Activated CD4-positive, alpha-beta memory T cell treated with anti-CD3 and anti-CD28 coated beads for 36 hours (primary cell): ENCODE results near the gene C2CD4D. TPM values are rescaled to one million over a fixed set of nuclear protein-coding genes. Genes with fewer than 3 reads are reported as not detected.

Source experiments
- CTCF ChIA-PET: fragments of 350-600 bp; sonication (Branson Sonifier 250); formaldehyde crosslinking; loops from one replicate; lab custom pipeline; 2021; ENCODE audit warnings: antibody characterized with exemption, inconsistent platforms; lab: Charles Lee
- POLR2A ChIA-PET: fragments of 350-600 bp; sonication (Branson Sonifier 250); formaldehyde crosslinking; loops from one replicate; lab custom pipeline; 2021; ENCODE audit warnings: antibody characterized with exemption; lab: Charles Lee
- DNase-seq: peaks from one replicate; pipeline ENCODE4 v3.0.0-alpha.2; 2020
- H3K27ac Mint-ChIP-seq: one replicate; pipeline ENCODE4 v1.8.0; 2021; ENCODE audit warnings: mixed read lengths
- H3K27me3 Mint-ChIP-seq: one replicate; pipeline ENCODE4 v1.8.0; 2021; ENCODE audit warnings: mixed read lengths
- H3K36me3 Mint-ChIP-seq: one replicate; pipeline ENCODE4 v1.8.0; 2021; ENCODE audit warnings: mixed read lengths
- H3K4me1 Mint-ChIP-seq: one replicate; pipeline ENCODE4 v1.8.0; 2021; ENCODE audit warnings: low read depth, mixed read lengths
- H3K4me3 Mint-ChIP-seq: one replicate; pipeline ENCODE4 v1.8.0; 2021; ENCODE audit warnings: mild to moderate bottlenecking, mixed read lengths
- H3K9me3 Mint-ChIP-seq: one replicate; pipeline ENCODE4 v1.8.0; 2021; ENCODE audit warnings: mixed read lengths
- intact Hi-C: fragments of 100-400 bp; cut with micrococcal nuclease; formaldehyde crosslinking; loops from one replicate; pipeline ENCODE4 v1.15.1; 2023
- total RNA-seq, 2 experiments: library from RNA; stranded (reverse); gene quantifications; one replicate each; pipeline ENCODE4 v1.2.3, GENCODE V29; 2021

The C2CD4D gene
- total RNA-seq, 2 experiments from 2014 or later: 3.3 to 3.9 TPM

DNA sequence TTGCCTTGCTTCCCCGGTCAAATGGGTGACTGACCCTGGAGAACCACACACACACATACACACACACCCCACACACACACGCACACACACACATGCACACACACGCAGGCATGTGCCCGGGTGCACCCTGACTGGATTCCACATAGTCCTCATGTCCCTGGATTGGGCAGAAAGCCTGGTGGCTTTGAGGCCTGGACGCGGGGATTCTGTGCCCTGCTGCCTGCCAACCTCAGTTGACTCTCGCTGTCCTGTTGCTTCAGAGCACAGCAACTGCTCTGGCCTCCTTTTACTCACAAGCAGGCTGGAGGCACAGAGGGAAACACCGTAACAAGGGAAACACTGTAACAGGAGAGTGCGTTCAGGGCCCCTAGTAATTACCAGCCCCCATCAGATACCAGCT is 14.4 kb downstream of the C2CD4D start:
- ChIA-PET CTCF (interaction anchor here (0.7 to 2.1 kb wide), 2 partner anchors 9 to 231 kb away, joined by 3 to 6 read pairs; no protein-coding TSS in a partner anchor), POLR2A (interaction anchor here (1.5 kb wide), 1 partner anchor 14 kb away, joined by 6 read pairs; the partner anchor contains the start of gene C2CD4D)
- peak overlapping the region; percentile 68 for H3K4me3 Mint-ChIP-seq
- no peaks in the 10 kb centered on the region for H3K9me3 Mint-ChIP-seq
- intact Hi-C loops: loop anchor here (5.0 kb wide), 1 partner anchor 117 kb away; no protein-coding TSS in a partner anchor
- peak overlapping the region; percentile 78 for H3K27ac Mint-ChIP-seq
- peaks cover 67% of the 10 kb centered on the region for H3K4me1 Mint-ChIP-seq
- DNase-seq: no peak
- H3K27me3 Mint-ChIP-seq: no peaks in the 10 kb centered on the region
- no peaks in the 10 kb centered on the region for H3K36me3 Mint-ChIP-seq

DNA sequence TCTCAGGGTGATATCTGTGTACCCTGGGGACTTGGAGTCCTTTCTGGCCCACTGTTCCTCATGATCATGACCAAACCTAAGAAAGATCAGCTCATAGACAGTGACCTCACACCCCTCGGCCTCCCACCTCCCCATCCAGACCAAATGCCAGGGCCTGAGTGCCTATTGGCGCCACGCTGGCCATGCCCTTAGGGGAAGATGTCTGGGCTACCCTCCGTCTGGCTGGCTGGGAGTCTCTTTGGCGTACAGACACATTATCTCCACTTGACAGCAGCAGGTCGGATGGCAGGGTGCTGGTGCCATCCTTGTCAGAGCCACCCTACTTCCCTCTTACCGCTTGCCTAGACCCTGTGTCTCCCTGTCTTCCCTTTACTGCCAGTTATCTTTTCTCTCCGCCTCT is 16.4 kb downstream of the C2CD4D start:
- H3K4me1 Mint-ChIP-seq: peaks cover 64% of the 10 kb centered on the region
- intact Hi-C loops: no loop called here
- H3K4me3 Mint-ChIP-seq: peak overlapping the region; percentile 68
- H3K36me3 Mint-ChIP-seq: no peaks in the 10 kb centered on the region
- no peaks in the 10 kb centered on the region for H3K9me3 Mint-ChIP-seq
- peak overlapping the region; percentile 78 for H3K27ac Mint-ChIP-seq
- no peaks in the 10 kb centered on the region for H3K27me3 Mint-ChIP-seq
- peak; percentile 8 for DNase-seq
- ChIA-PET CTCF (interaction anchor here (1.2 to 5.4 kb wide), 3 partner anchors 13 to 230 kb away, joined by 3 to 37 read pairs (median 5); no protein-coding TSS in a partner anchor), POLR2A (interaction anchor here (1.0 to 1.4 kb wide), 2 partner anchors 11 to 16 kb away, joined by 3 to 4 read pairs; partner anchors contain the start of gene C2CD4D)

DNA sequence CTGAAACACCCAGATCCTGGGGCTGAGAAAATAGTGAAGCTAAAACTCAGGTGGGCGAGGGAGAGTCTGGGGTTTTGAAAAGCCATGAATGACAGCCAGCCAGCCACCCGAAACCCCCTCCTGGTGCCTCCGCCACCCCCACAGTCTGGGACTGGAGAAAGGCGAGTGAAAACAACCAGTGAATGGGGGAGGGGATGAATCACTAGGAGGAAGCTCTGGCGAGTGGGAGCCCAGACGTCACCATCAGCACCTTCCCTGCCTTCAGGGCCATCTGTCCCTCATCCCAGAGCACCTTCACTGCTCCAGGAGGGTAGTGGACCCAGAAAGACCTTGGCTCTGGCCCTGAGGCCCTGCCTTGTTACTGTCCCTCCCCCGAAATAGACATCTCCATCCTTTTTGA is 17.2 kb downstream of the C2CD4D start:
- CTCF ChIA-PET: interaction anchor here (1.2 to 5.4 kb wide), 5 partner anchors 8 to 229 kb away, joined by 3 to 37 read pairs (median 5); no protein-coding TSS in a partner anchor
- POLR2A ChIA-PET: interaction anchor here (0.7 to 3.3 kb wide), 6 partner anchors 10 to 212 kb away, joined by 3 to 19 read pairs (median 4); partner anchors contain the start of genes C2CD4D and TDRKH
- H3K4me1 Mint-ChIP-seq: peaks cover 62% of the 10 kb centered on the region

DNA sequence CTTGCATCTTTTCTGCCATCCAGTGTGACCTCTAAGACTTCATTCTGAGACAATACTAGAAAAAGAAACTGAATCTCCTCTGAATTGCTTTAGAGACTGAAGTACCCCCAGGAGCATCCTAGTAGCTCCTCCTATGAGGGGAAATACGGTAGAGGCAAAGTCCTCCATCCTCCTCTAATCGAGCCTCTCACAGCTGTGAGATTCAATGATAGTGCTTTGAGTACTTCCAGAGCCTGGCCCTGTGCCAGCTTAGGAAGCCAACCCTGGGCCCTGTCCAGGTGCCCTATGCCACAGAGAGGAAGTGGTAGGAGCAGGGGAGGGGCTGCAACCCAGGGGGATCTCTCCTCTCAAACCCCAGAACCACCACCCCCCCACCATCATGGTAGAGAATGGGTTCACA is 18.7 kb downstream of the C2CD4D start:
- H3K4me1 Mint-ChIP-seq: peaks cover 67% of the 10 kb centered on the region
- no peaks in the 10 kb centered on the region for H3K36me3 Mint-ChIP-seq
- H3K27me3 Mint-ChIP-seq: no peaks in the 10 kb centered on the region
- H3K9me3 Mint-ChIP-seq: no peaks in the 10 kb centered on the region
- POLR2A ChIA-PET: interaction anchor here (1.8 to 3.3 kb wide), 5 partner anchors 8 to 58 kb away, joined by 6 to 19 read pairs (median 10); partner anchors contain the start of genes C2CD4D, MRPL9 and TDRKH
- peak overlapping the region; percentile 85 for H3K27ac Mint-ChIP-seq
- H3K4me3 Mint-ChIP-seq: peak overlapping the region; percentile 36
- intact Hi-C loops: loop anchor here (1.0 kb wide), 2 partner anchors 8 to 27 kb away; no protein-coding TSS in a partner anchor
- CTCF ChIA-PET: interaction anchor here (1.0 to 5.4 kb wide), 8 partner anchors 9 to 216 kb away, joined by 3 to 37 read pairs (median 4); partner anchors contain the start of genes C2CD4D and S100A11
- DNase-seq: peak; percentile 55

More for the DNA sequence above, 17.2 kb downstream of the C2CD4D start:
- Mint-ChIP-seq H3K27ac (peak overlapping the region; percentile 78), H3K36me3 (no peaks in the 10 kb centered on the region), H3K27me3 (no peaks in the 10 kb centered on the region), H3K9me3 (no peaks in the 10 kb centered on the region), H3K4me3 (peak overlapping the region; percentile 68)
- peak; percentile 83 for DNase-seq
- intact Hi-C loops: no loop called here

DNA sequence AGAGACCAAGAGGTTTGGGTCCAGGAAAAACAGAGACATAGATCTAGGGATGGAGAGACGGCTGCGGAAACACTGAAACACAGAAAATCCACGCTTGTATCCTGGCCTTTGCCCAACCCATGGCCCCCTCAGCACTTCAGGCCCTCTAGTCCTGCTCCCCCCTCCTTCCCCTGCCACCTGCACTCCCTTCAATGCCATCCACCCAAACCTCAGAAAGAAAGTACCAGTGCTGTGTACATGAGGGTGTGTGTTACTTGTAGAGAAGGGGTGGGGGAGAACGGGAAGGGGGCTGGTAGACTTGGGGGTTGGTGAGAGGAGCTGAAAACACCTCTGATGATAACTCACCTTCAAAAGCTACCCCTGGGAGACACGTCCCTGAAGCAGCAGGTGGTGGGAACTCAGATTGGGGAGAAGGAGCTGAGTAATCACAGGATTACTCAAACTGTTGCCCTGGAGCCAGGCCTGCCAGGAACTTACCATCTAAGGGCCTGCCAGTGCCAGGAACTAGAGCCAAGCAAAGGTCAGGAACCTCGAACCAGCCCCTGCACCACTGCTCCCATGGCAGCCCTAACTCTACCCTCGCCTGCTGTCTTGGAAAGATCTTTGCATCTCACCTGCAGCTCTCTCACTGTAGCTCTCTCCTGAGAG is 19.5 kb downstream of the C2CD4D start:
- POLR2A ChIA-PET: interaction anchor here (1.0 to 3.3 kb wide), 6 partner anchors 9 to 57 kb away, joined by 4 to 19 read pairs (median 9); partner anchors contain the start of genes C2CD4D, MRPL9 and TDRKH
- CTCF ChIA-PET: interaction anchor here (0.7 to 5.4 kb wide), 7 partner anchors 10 to 376 kb away, joined by 3 to 37 read pairs (median 4); partner anchors contain the start of genes C2CD4D and S100A11
- no peaks in the 10 kb centered on the region for H3K9me3 Mint-ChIP-seq
- no peaks in the 10 kb centered on the region for H3K27me3 Mint-ChIP-seq
- peak; percentile 77 for DNase-seq
- intact Hi-C loops: loop anchor here (1.0 kb wide), 1 partner anchor 28 kb away; no protein-coding TSS in a partner anchor
- no peaks in the 10 kb centered on the region for H3K36me3 Mint-ChIP-seq
- H3K4me1 Mint-ChIP-seq: peaks cover 70% of the 10 kb centered on the region
- H3K4me3 Mint-ChIP-seq: peak overlapping the region; percentile 43
- H3K27ac Mint-ChIP-seq: peak overlapping the region; percentile 85

DNA sequence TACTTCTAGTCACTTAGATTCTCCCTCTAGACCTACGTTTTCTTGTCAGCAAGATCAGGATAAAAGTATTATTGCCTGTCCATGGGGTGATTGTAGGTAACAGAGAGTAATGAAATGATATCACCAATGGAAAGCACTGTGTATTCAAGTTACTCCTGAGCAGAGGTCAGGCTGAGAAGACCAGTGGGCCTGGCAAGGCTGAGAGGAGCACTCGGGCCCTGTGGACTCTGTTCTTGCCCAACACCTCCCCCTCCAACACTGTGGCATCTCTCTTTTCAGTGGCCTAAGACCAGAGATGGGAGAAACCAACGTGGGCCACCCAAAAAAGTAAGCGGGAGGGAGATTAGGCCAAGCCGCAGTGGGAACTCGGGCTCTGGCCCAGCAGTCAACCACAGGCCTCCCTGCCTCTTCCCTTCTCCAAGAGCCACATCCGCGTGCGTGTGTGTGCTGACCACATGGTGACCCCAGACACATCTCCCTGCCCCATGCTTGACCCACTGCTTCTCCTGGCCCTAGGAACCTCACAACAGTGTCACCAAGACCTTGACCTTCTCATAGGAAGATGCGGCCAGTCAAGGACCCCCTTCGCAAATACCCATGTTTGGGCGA is 20.3 kb downstream of the C2CD4D start:
- ChIA-PET POLR2A (interaction anchor here (1.8 to 3.3 kb wide), 3 partner anchors 10 to 29 kb away, joined by 8 to 19 read pairs (median 16); partner anchors contain the start of genes C2CD4D and TDRKH), CTCF (interaction anchor here (1.7 to 5.4 kb wide), 2 partner anchors 17 kb away, joined by 5 to 37 read pairs; no protein-coding TSS in a partner anchor)
- peaks cover 75% of the 10 kb centered on the region for H3K4me1 Mint-ChIP-seq
- peak overlapping the region; percentile 9 for H3K4me3 Mint-ChIP-seq
- peak overlapping the region; percentile 85 for H3K27ac Mint-ChIP-seq
- H3K36me3 Mint-ChIP-seq: no peaks in the 10 kb centered on the region
- no peak for DNase-seq
- H3K9me3 Mint-ChIP-seq: no peaks in the 10 kb centered on the region
- intact Hi-C loops: no loop called here
- no peaks in the 10 kb centered on the region for H3K27me3 Mint-ChIP-seq

DNA sequence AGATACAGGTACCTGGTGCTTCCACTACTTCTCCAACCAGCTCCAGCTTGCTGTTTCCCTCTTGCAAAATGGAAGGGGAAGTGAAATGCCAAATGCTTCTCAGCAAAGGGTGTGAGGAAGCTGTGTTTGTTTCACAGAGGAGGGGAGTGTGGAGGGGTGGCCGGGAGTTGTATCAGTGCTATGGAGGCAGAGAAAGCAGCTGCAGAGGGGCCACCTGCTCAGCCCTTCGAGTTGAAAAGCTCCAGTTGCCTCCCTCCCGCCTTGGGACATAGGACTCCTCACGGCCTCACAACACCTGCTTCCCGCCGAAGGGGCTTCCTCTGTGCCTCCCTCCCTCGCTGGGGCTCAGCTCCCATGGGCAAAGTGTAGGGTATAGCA is 22.3 kb downstream of the C2CD4D start:
- peaks cover 72% of the 10 kb centered on the region for H3K4me1 Mint-ChIP-seq
- CTCF ChIA-PET: interaction anchor here (1.7 kb wide), 2 partner anchors 19 to 224 kb away, joined by 3 to 5 read pairs; no protein-coding TSS in a partner anchor
- POLR2A ChIA-PET: interaction anchor here (1.6 kb wide), 1 partner anchor 27 kb away, joined by 4 read pairs; the partner anchor contains the start of gene TDRKH
- no peak overlapping the region for H3K4me3 Mint-ChIP-seq
- H3K27ac Mint-ChIP-seq: no peak overlapping the region
- H3K27me3 Mint-ChIP-seq: no peaks in the 10 kb centered on the region
- H3K9me3 Mint-ChIP-seq: no peaks in the 10 kb centered on the region
- no peak for DNase-seq
- no peaks in the 10 kb centered on the region for H3K36me3 Mint-ChIP-seq
- intact Hi-C loops: no loop called here

DNA sequence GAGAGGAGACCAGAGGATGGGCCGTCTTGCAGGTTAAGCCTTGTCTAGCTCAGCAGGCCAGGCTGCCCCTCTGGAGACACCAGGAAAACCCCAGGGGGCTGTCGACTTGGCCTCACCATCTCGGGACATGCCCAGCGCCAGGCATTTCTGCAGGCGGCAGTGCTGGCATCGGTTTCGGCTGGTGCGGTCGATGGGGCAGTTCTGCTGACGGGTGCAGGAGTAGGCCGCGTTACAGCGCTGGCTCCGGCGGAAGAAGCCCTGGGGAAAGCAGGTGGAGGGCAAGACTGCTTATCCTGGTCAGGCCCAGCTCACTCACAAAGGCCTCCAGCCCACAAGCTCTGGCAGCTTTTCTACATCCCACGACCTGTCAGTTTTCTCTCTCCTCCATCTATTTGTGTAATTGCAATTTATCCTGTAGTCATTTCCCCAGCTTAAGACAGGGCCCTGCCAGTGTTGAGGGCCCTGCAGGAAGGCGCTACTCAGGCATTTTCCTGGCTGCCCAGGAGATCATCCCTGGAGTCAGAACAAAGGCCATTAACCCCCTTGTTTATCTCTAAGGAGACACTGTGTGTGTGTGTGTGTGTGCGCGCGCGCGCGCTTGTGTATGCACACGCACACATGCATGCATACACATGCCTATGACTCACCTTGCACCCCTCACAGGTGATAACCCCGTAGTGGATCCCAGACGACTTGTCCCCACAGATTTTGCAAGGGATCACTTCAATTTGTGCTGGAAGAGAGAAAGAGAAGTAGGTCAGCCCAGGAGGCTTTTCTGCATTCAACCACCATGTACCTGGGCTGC is 22.9 kb downstream of the C2CD4D start:
- no peaks in the 10 kb centered on the region for H3K27me3 Mint-ChIP-seq
- no peak overlapping the region for H3K27ac Mint-ChIP-seq
- CTCF ChIA-PET: interaction anchor here (1.7 kb wide), 1 partner anchor 223 kb away, joined by 3 read pairs; no protein-coding TSS in a partner anchor
- no peaks in the 10 kb centered on the region for H3K36me3 Mint-ChIP-seq
- POLR2A ChIA-PET: interaction anchor here (1.6 kb wide), 1 partner anchor 27 kb away, joined by 4 read pairs; the partner anchor contains the start of gene TDRKH
- intact Hi-C loops: no loop called here
- no peak for DNase-seq
- H3K9me3 Mint-ChIP-seq: no peaks in the 10 kb centered on the region
- H3K4me1 Mint-ChIP-seq: peaks cover 66% of the 10 kb centered on the region
- no peak overlapping the region for H3K4me3 Mint-ChIP-seq

DNA sequence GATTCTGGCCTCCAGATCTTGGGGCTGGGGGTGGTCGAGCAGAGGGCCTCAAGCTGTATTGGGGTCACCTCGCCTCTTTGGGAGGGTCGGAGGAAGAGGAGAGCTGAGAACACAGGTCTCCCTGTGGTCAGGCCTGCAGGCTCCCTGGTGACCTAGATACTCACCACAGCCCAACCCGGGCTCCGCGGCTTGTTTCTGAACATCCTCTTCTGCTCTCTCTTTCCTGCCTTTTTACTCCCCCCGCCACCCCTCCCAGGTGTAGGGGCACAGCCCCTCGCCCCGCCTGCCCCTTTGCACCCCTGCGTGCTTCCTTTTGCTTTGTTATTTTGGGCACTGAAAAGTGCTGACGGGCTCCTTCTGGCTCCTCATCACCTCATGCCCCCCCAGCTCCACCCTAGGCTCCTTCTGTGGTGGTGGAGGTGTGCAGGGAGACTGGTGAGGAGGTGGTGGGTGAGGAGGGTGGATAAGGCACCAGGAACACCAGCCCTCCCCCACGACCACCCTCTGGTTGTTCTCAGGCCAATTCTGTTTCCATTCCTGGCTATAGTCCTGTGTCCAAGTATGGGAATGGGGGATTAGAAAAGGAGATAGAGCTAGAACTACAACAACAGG is 23.8 kb downstream of the C2CD4D start:
- peak; percentile 55 for DNase-seq
- intact Hi-C loops: no loop called here
- CTCF ChIA-PET: interaction anchor here (1.7 kb wide), 1 partner anchor 222 kb away, joined by 3 read pairs; no protein-coding TSS in a partner anchor
- Mint-ChIP-seq H3K4me1 (peaks cover 57% of the 10 kb centered on the region), H3K9me3 (no peaks in the 10 kb centered on the region), H3K36me3 (no peaks in the 10 kb centered on the region), H3K4me3 (no peak overlapping the region), H3K27ac (peak overlapping the region; percentile 44), H3K27me3 (no peaks in the 10 kb centered on the region)
- POLR2A ChIA-PET: interaction anchor here (0.5 kb wide), 1 partner anchor 373 kb away, joined by 3 read pairs; no protein-coding TSS in a partner anchor

DNA sequence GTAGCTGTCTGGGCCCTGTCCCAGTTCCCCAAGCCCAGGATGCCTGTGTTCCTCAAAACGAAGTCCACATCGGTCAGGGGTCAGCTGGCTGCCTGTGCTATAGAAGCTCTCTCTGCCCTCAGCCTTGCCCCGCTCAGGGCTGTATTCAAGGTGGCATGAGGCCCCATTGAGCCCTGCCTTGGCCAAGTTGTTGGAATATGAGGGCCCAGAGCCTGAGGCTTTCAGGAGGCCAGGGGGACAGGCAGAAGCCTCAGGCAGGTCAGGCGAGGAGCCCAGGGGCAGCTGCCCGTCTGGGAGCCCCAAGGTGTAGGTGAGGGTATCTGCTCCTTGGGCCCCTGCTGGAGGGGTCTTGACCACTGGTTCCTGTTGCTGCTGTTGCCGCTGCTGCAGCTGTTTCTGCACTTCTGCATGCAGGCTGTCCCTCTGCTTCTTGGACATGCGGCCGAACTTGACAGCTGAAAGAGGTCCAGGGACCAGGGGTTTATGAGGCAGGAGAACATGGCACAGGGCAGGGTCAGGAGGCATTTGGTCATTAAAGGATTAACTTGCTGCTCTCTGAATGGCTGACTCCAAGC is 24.6 kb downstream of the C2CD4D start:
- Mint-ChIP-seq H3K4me3 (no peak overlapping the region), H3K27me3 (no peaks in the 10 kb centered on the region), H3K4me1 (peaks cover 49% of the 10 kb centered on the region), H3K27ac (peak overlapping the region; percentile 44), H3K9me3 (no peaks in the 10 kb centered on the region), H3K36me3 (no peaks in the 10 kb centered on the region)
- no peak for DNase-seq
- CTCF ChIA-PET: interaction anchor here (0.6 kb wide), 1 partner anchor 20 kb away, joined by 3 read pairs; no protein-coding TSS in a partner anchor
- intact Hi-C loops: no loop called here
- POLR2A ChIA-PET: no interaction called here
